ENCODE measurements around the gene SLC41A3.
"Not testable (repeated sequence)": the region's sequence is repeated elsewhere in the genome, so short reads cannot be mapped to it uniquely, and the experiment has no call there.

SLC41A3 gene

DNA sequence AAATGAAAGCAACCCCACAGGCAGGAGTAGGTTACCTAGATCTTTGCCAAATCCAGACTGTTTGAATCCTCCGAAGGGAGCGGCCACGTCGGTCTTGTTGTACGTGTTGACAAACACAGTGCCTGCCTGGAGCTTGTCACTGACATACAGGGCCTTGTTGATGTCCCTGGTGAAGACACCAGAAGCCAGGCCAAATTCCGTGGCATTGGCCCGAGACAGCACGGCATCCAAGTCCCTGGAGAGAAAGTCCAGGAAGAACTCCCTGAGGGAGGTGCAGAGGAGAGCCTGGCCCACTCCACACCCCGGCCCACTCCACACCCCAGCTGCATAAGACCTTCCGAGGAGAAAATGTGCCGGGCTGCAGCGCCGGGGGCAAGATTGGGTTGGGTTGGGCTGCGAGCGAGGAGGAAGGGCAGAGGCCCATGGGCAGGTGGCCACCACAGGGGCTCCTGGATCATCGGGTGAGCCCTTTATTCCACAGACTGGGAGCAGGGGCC, 21.8 kb upstream of the SLC41A3 start:
- no peak for DNase-seq

DNA sequence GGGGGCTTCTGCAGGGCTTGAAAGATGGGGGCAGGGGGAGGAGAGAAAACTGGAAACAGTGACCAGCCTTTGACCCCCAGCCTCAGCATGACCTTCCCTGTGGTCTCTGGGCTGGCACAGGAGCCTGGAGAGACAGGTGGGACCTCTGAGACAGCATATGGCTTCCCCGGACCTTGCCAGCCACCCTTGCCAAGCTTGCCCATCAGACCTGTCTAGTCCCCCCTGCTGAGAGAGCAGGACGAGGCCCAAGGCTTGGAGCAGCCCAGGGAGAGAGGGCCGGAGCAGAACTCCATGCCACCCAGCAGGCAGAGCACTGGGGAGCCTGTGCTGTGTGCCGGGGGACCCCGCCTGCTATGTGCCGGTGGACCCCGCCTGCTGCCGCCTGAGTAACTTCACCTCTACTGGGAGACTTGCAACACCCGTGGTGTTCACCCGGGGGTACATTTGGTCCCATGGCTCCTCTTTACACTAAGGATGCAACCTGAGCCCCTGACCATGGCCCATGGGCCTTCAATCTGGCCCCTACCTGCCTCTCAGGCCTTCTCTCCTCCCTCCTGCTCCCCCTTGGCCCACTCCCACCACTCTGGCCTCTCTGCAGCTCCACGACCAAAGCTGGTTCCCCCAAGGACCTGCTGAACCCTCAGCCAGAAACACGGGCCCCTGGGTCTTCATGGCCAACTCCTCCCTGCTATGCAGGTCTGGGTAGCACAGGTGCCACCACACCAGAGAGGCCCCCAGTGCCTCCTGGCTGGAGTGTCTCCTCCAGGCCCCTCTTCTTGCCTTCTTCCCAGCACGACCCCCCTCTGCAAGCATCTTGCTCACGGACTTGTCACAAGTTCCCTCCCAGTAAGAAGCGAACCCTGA, 21.1 kb upstream of the SLC41A3 start:
- no peak for DNase-seq

DNA sequence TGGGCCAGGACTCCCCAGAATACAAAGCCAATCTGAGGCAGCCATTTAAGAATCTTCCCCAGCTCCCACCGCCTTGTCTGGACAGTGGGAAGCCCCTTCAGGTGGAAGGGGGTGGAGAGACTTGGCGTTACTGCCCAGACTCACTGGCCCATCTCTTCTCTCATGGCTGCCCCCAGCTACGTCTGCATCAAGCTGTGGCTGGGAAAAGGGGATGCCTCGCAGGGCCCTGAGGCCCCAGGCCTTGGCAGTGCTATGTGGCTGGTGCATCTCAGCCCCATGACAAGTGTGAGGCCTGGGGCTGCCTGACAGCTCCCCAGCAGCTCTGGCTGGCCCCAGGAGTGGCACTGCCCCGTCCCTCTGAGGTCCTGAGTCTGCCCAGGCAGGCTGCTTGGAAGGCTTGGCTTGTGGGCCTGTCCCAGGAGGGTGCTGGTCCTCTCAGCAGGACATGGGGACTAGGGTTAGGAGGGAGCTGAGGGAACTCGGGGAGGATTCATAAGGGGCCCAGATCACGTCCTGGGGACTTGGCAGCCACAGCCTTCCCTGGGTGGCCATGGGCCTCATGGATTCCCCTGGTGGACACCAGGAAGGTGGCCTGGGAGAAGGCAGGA, 20.2 kb upstream of the SLC41A3 start:
- DNase-seq = no peak

DNA sequence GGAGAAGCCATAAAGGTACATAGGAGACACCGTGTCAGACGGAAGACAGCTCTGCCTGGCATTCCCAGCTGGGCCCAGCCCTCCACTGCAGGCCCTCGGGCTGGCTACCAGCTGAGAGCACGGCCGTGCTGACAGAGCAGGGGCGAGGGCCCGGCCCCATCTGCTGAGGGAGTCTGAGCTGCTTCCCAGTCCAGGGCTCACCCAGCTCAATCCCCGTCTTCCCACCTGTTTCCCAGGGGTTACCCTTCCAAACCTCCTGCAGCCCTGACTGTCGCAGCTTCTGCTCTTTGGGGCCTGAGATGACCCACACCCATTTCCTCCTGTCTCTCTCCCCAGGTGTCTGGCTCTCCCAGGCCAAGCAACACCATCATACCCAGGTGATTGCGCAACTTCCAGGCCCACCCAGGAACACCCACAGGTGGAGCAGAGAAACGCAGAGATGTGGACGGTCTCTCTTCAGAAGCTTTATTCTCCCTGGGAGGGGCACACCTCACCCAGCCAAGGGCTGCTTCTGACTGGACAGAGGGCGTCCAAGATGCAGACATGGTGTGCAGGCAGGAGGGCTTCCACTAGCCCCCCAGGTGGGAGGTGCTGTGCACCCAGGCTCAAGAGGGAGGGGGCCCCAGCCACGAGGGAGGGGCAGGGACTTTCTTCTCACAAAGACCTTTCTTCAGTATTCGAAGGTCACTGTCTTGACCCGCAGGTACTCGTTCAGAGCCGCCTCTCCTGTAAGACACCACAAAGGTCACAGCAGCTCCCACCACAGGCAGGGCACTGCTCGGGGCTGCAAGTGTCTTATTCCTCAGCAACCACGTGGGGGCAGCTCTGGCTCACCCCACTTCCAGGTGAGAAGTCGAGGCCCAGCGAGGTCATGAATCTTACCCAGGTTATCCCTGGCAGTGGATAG, 19.4 kb upstream of the SLC41A3 start:
- no peak for DNase-seq

DNA sequence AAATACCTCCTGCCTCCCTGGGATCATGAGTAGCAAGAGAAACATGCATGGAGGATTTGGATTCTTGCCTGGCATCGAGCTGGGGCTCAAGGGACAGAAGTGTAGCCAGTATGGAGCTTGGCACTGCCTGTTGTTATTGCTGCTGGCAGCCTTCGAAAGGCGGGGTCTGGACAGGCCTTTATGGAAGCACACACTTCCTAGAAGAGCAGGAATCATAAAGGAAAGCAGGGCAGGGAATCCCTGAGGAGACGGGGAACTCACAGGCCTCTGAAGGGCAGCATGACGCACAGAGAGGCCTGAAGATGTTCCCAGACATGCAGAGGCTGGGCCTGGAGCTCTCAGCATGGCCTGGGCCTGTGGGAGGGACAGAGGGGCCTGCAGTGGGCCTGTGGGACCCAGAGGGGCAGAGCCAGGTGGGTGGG, 18.6 kb upstream of the SLC41A3 start:
- DNase-seq = no peak

DNA sequence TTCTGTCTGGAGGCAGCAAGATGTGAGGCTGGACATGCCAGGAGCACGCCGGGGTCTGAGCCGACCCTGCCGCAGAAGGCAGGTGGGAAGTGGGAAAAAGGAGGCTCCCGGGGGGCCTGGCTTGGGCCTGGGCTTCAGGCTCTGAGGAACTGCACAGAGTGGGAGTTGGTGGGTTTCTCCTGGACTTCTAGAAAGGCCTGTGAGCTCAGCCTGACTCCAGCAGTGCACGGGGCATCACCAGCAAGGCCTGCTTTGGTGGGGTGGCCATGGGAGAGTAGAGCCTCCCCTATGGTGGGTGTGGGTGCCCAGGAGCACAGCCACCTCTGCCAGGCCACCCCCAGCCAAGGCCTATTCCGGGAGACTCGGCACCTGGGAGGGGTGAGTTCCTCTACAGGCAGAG, 18.1 kb upstream of the SLC41A3 start:
- DNase-seq = no peak

DNA sequence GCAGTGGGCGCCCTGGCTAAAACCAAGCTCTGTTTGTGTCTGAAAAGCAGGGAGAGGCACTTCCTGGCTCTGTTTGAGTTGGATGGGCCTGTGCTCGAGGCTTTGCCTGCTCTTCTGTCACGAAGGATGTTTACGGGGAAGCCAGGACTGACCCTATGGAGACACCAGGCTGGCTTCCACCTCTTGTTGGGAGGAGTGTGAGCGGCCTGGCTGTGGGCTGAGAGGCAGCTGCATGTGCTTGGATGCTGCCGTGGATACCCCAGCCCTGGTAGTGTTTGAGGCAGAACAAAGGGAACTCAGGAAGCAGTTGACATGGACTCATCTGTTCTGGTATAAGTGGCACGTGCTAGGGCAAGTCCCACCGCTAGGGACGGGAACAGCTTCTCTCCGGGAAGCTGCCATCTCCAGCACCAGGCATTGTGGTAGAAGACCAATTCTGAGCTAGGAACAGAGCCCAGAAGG, 17.6 kb upstream of the SLC41A3 start:
- DNase-seq = no peak

DNA sequence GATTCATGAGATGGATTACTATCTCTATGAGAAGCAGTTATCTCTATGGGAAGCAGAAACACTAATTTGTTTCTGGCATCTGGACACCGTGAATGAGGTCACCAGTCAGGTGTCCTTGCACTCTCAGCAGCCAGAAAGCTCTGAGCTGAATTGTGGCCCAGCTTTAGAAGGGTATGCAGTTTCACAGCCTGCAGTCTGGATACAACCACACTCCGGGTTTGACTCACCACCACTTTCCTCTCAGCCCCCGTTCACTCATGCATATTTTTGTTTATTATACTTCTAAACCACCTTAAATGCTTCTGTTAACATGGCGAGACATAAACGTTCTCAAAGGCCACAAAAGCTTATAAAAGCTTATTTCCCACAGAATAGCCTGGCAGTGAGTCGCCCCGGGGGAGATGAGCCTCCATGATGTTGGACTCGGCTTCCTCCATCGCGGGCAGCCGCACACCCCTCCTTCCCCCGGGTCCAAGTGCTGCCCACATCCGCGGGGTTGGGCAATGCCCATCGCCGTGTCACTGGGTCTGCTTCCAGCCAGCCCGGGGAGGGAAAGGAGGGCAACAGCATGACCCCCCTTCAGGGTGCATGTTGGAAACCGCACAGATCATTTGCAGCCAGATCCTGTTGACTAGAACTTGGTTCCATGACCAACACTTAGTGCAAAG, 16.8 kb upstream of the SLC41A3 start:
- DNase-seq = peak; percentile 27

DNA sequence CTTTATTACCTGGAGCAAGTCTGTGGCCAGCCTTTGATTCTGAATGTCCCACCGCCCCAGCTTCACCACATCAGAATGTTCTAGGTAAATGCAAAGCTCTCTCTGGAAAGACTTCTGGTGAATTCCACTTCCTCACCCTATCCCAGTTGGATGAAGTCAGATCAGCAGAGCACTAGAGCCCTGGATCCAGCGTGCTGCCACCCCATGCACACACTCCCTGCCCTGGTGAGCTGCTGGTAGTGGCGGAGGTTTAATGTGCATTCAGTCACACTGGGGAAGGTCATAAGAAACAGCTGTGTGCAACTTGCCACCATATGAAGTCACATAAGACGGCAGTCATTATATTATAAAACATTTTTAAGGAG, 16.3 kb upstream of the SLC41A3 start:
- DNase-seq = no peak

DNA sequence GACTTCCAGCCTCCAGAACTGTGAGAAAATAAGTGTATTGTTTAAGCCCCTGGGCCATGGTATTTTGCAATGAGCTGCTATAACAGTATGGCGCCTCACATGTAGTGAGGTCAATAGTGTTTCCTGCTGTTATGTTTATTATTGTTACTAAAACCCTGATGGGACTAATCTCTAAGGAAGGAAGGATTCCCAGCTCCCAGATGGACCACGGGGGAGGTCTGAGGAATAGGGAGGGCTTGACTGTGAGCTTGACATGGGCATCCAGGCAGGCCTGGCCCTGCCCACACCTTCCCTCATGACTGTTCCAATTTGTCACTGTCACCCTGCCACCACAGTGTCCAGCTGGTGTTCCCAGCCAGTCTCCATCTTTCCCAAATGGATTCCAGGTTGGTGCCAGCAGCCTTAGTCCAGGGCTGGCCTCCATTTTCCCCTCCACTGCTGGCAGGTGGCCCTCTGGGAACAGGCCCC, 14.5 kb upstream of the SLC41A3 start:
- no peak for DNase-seq

DNA sequence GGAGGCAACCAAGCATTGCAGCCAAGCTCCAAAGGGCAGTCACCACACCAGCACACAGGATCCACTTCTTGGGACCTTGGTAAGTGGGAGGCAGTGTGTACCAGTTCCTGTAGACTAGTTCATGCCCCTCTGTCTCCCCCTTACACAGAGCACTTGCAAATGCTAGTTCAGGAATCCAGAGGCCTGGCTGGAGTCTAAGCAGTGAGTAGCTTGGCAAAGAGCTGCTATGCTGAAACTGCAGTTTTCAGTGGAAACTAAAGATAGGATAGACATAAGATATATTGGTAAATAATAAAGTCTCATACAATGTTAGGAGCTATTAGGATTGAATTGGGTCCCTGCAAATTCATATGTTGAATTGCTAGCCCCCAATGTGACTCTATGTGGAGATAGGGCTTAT, 13.9 kb upstream of the SLC41A3 start:
- no peak for DNase-seq

DNA sequence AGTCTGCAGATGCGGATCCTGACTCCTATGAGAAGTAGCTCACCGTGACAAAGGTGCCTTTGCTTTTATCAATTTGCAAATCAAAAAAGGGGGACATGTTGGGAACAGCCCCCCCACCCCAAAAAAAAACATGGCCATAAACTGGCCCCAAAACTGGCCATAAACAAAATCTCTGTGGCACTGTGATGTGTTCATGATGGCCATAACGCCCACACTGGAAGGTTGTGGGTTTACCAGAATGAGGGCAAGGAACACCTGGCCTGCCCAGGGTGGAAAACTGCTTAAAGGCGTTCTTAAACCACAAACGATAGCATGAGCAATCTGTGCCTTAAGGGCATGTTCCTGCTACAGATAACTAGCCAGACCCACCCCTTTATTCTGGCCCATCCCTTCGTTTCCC, 12.3 kb upstream of the SLC41A3 start:
- not testable (repeated sequence) for DNase-seq

DNA sequence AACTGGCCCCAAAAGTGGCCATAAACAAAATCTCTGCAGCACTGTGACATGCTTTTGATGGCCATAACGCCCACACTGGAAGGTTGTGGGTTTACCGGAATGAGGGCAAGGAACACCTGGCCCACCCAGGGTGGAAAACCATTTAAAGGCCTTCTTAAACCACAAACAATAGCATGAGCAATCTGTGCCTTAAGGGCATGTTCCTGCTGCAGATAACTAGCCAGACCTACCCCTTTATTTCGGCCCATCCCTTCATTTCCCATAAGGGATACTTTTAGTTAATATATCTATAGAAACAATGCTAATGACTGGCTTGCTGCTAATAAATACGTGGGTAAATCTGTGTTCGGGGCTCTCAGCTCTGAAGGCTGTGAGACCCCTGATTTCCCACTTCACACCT, 8.2 kb upstream of the SLC41A3 start:
- not testable (repeated sequence) for DNase-seq

DNA sequence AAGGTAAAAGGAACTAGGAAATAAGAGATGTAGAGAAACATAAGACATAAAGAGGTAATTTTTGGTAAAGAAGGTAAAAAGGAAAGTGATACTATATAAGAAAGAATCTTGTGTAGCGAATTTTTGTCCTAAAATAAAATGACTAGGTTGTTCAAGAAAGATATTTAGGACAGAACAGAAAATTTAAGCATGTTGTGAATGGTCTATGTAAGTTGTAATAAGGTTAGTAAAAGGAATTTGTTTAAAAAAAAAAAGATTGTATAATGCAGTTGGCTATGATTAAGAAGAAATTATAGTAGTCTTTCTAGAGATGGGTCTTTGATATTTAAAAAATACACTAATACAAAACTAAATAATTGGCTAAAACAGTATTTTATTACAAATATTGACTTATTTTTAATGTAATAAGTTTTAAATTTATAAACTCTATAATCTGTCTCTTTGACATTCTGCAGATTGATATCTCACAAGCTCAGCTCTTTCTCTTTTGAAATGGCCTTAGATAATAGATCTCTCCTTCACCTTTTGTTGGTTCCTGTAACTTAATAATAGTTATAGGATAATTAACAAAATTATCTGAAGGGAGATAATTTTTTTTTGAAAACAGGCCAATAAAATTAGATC, 3.7 kb upstream of the SLC41A3 start:
- no peak for DNase-seq

DNA sequence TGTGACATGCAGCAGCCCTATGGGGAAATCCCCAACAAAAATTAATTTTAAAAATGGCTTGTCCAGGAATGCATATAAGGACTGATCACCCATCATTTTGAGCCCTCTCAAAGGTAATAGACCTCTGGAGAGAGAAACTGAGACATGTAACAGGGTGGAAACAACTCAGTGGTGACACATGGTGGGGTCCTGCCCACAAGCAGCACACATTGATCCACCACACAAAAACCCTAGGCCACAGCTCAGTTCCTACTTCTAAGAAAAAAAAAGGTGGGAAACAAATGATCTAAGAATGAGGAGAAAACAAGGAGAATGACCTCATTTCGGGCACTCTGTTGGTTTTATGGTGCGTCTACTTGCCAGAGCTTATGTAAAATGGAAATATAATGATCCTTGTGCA, 1.9 kb upstream of the SLC41A3 start:
- no peak for DNase-seq

DNA sequence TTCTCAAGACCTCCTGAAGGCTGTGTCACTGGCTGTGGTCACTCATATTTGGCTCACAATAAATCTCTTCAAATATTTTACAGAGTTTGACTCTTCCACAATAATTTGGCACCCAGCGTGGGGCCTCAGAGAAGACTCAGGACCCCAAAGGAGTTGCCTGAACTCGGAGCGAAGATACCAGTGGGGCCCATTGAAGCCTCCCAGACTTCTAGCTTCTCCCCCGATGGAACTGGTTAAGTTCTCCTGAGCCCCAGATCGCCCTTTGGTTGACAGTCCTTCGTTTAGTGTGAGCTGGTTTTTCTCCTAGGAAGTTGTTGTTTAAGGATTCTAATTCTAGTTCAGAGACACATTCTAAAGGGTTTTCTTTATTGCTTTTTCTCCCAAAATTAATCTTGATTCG, 1.4 kb upstream of the SLC41A3 start:
- DNase-seq = no peak

DNA sequence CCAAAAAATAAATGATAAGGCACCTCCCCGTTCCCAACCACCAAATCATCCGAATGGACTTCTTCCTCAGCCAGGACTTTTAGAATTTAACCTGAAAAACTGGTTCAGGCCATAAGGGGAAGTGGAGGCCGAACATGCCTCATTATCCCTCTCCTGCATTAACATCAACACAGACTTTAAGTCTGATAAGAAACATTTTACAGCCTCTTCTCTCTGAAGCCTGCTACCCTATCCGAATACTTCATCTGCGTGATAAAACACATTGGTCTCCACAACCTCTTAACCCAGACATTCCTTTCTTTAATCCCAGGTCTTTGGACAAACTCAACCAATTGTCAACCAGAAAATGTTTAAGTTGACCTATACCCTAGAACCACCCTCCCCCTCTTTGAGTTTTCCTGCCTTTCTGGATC, 850 bp upstream of the SLC41A3 start:
- no peak for DNase-seq

DNA sequence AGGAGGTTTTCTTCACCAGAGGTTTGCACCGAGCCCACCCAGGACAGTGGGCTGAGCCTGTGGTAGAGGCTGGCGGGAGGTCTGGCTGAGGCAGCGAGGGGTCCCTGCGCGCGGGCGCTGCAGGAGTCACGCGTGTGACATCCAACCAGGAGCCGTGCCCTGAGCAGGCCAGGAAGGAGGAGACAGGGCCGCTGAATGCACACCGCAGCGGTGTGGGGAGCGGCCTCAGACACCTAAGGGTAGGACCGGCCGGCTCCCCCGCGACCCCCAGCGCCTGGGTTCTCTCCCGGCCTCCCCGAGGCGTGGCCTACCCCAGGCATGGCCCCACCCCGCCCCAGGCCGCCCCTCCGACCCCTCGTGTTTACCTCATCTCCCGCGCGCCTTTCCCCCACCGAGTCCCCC, 412 bp downstream of the SLC41A3 start:
- DNase-seq = peak; percentile 53

DNA sequence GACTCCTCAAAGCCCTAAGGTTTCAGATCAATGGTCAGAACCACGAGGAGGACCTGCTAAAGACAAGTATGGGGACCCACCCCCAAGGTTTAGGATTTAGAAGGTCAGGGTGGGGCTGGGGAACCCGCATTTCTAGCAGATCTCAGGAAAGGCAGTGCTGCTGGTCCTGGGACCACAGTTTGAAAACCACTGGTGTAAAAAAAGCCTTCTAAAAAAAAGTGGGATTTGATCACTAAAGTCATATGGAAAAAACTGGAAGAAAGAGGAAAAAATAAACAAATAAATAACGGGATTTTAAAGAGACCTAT, 832 bp downstream of the SLC41A3 start:
- DNase-seq = no peak

DNA sequence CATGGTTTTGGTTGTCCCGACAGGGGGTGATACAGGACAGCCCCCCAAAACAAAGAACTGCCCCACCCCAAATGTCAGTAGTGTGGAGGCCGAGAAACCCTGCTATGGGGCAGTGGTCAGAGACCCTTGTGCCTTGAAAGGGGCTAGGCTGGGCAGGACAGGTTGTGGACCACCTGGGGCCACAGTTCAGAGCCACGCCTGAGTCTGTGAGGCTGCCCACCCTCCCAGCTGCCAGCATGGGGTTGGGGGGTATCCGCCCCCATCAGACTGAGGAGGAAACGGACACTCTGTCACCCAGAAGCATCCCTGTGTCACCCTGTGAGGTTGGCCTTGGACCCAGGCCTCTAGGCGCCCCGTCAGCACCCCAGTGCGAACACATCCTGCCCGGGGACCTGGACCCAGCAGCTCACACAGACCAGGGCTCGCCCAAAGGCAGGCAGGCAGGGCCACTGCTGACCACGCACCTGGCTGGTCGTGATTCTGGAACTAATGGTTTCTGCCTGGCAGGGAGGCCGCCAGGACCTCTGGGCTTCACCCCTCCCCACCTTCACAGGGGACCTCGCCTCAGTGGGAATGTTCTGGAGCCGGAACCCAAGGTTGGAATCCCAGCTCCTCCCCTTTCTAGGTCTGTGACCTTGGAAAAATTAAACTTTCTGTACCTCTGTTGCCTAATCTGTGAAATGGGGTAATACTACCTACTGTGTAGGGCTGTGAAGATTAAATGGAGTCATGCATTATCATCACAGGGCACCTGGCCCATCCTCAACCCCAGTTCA, 1.4 kb downstream of the SLC41A3 start:
- no peak for DNase-seq

DNA sequence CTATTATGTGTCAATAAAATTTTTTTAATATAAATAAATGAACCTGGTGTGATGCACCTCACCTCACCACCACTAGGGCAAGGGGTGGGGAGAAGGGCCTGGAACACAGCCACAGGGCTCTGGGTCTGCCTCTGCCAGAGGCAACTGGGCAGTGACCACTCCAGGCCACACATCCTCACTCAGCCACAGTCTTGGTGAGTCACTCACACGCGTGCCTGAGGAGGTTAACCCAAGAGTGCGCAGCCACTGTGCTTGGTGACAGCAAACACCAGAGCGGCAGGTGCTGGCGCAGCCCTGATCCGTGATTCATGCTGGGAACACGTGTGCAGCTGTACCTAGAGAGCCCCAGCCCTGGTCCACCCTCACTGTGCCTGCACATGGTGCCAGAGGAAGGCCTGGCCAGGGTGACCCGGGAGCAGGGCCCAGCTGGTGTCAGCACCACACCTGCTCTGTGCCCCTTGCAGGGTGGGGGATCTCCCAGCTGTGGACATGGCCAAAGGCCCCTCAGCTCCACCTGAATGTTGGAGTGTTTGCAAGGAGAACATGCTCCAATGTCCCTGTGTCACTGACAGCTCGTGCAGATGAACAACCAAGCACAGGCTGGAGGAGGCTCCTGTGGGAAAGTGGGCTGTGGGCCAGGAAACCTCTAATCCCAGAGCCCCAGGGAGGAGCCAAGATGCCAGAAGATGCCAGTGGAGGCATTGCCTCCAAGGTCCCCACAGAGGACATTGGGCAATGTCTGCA, 2.1 kb downstream of the SLC41A3 start:
- DNase-seq = peak; percentile 16
